ENCODE measurements around the gene BACH2. TPM values are rescaled to one million over a fixed set of nuclear protein-coding genes. Genes with fewer than 3 reads are reported as not detected.

The BACH2 gene
- total RNA-seq, 2 experiments from 2014 or later: 60.7 to 66.9 TPM

- DNase-seq (no peak), ATAC-seq (no peak)
- Mint-ChIP-seq H3K9me3 (peaks cover 3% of the 10 kb centered on the region), H3K4me3 (peak overlapping the region; percentile 19), H3K4me1 (ENCODE audit: low read depth) (peaks cover 90% of the 10 kb centered on the region), H3K27me3 (no peaks in the 10 kb centered on the region), H3K27ac (peak overlapping the region; percentile 74), H3K36me3 (ENCODE audit: low read depth) (peaks cover 88% of the 10 kb centered on the region)
- TF ChIP-seq, protein P1, sequence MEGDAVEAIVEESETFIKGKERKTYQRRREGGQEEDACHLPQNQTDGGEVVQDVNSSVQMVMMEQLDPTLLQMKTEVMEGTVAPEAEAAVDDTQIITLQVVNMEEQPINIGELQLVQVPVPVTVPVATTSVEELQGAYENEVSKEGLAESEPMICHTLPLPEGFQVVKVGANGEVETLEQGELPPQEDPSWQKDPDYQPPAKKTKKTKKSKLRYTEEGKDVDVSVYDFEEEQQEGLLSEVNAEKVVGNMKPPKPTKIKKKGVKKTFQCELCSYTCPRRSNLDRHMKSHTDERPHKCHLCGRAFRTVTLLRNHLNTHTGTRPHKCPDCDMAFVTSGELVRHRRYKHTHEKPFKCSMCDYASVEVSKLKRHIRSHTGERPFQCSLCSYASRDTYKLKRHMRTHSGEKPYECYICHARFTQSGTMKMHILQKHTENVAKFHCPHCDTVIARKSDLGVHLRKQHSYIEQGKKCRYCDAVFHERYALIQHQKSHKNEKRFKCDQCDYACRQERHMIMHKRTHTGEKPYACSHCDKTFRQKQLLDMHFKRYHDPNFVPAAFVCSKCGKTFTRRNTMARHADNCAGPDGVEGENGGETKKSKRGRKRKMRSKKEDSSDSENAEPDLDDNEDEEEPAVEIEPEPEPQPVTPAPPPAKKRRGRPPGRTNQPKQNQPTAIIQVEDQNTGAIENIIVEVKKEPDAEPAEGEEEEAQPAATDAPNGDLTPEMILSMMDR (IDR thresholded peaks at IDR 0.05): no peak
- CTCF ChIA-PET: no interaction called here
- intact Hi-C loops (cut with micrococcal nuclease): no loop called here
- POLR2A ChIA-PET: interaction anchor here (0.5 to 2.6 kb wide), 8 partner anchors 9 to 360 kb away, joined by 3 to 6 read pairs (median 4); no protein-coding TSS in a partner anchor
Observed at GRCh38 chr6:90068703-90069523, 227.7 kb downstream of the BACH2 start.

GRCh38 chr6:90068264-90068663, 228.4 kb downstream of the BACH2 start:
- TF ChIP-seq, protein P1 (IDR thresholded peaks at IDR 0.05): no peak
- peak overlapping the region; percentile 74 for H3K27ac Mint-ChIP-seq
- peaks cover 89% of the 10 kb centered on the region for H3K4me1 Mint-ChIP-seq (ENCODE audit: low read depth)
- peak; percentile 81 for ATAC-seq
- peaks cover 84% of the 10 kb centered on the region for H3K36me3 Mint-ChIP-seq (ENCODE audit: low read depth)
- intact Hi-C loops (cut with micrococcal nuclease): no loop called here
- H3K9me3 Mint-ChIP-seq: peaks cover 3% of the 10 kb centered on the region
- CTCF ChIA-PET: interaction anchor here (1.0 to 1.5 kb wide), 3 partner anchors 123 to 128 kb away, joined by 4 to 5 read pairs (median 4); no protein-coding TSS in a partner anchor
- peak; percentile 80 for DNase-seq
- no peaks in the 10 kb centered on the region for H3K27me3 Mint-ChIP-seq
- peak overlapping the region; percentile 19 for H3K4me3 Mint-ChIP-seq
- POLR2A ChIA-PET: interaction anchor here (0.5 to 2.6 kb wide), 11 partner anchors 11 to 360 kb away, joined by 3 to 6 read pairs (median 3); no protein-coding TSS in a partner anchor

DNA sequence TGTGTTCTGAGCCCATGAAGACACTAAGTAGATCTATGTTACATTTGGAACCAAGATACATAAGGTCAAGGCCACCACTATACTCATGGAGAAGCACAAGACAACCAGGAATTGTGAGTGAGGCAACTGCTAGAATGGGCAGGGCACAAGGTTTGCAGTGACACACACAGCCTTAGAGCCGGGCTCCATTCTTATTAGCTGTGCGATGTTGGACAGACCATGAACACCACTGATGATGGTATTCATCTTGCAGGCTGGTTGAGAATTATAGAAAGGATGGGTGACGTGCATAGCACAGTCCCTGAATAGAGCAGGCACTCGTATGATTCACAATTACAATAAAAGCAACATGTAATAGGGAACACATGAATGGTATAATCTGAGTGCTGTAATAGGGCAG, 229.9 kb downstream of the BACH2 start:
- ChIA-PET CTCF (interaction anchor here (1.1 to 1.9 kb wide), 5 partner anchors 9 to 126 kb away, joined by 3 to 9 read pairs (median 4); no protein-coding TSS in a partner anchor), POLR2A (interaction anchor here (1.1 to 2.6 kb wide), 4 partner anchors 12 to 52 kb away, joined by 3 to 6 read pairs (median 4); no protein-coding TSS in a partner anchor)
- DNase-seq: no peak
- H3K27me3 Mint-ChIP-seq: no peaks in the 10 kb centered on the region
- no peak for ATAC-seq
- TF ChIP-seq, protein P1 (IDR thresholded peaks at IDR 0.05): no peak
- H3K4me3 Mint-ChIP-seq: no peak overlapping the region
- peak overlapping the region; percentile 79 for H3K27ac Mint-ChIP-seq
- peaks cover 3% of the 10 kb centered on the region for H3K9me3 Mint-ChIP-seq
- intact Hi-C loops (cut with micrococcal nuclease): no loop called here
- H3K36me3 Mint-ChIP-seq (ENCODE audit: low read depth): peaks cover 69% of the 10 kb centered on the region
- peaks cover 76% of the 10 kb centered on the region for H3K4me1 Mint-ChIP-seq (ENCODE audit: low read depth)

DNA sequence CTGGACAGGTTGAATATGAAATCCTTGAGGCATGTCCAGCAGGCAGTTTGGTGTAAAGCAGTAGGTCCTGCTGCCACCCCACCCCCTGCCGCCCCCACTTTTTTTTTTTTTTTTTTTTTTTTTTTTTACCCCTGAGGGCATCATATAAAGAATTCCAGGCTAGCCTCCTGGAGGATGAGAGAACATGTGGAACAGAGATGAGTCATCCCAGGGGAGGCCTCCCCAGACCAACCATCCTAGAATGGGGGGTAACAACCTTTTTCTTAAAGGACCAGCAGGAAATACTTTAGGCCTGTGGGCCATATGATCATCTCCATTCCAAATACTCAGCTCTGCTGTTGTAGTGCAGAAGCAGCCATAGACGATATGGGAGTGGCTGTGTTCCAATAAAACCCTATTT, 231.5 kb downstream of the BACH2 start:
- Mint-ChIP-seq H3K36me3 (ENCODE audit: low read depth) (peaks cover 57% of the 10 kb centered on the region), H3K27ac (peak overlapping the region; percentile 28), H3K4me1 (ENCODE audit: low read depth) (peaks cover 62% of the 10 kb centered on the region), H3K4me3 (no peak overlapping the region), H3K27me3 (no peaks in the 10 kb centered on the region), H3K9me3 (peaks cover 4% of the 10 kb centered on the region)
- DNase-seq (no peak), ATAC-seq (no peak)
- intact Hi-C loops (cut with micrococcal nuclease): no loop called here
- TF ChIP-seq, protein P1 (IDR thresholded peaks at IDR 0.05): no peak
- CTCF ChIA-PET: interaction anchor here (1.9 kb wide), 1 partner anchor 124 kb away, joined by 9 read pairs; no protein-coding TSS in a partner anchor
- POLR2A ChIA-PET: interaction anchor here (0.7 kb wide), 1 partner anchor 224 kb away, joined by 3 read pairs; no protein-coding TSS in a partner anchor
